GM23248 (cell line): Measurements from ENCODE around the gene AKIRIN2. TPM values are rescaled to one million over a fixed set of nuclear protein-coding genes. Genes with fewer than 3 reads are reported as not detected.
A peak's percentile ranks its signal among the peaks of the same experiment; 100 is the strongest.
"Not testable (repeated sequence)": the region's sequence is repeated elsewhere in the genome, so short reads cannot be mapped to it uniquely, and the experiment has no call there.

Experiments used
- DNase-seq: peaks from one replicate; pipeline ENCODE4 v3.0.0-alpha.2; 2015
- H2AFZ ChIP-seq: fragments of 200-600 bp; sonication (generic); 2 replicates; pipeline ENCODE4 v1.6.1; 2016; ENCODE audit warnings: antibody characterized with exemption
- H3F3A ChIP-seq: fragments of 200-600 bp; sonication (generic); 2 replicates; pipeline ENCODE4 v1.6.1; 2016; ENCODE audit warnings: mild to moderate bottlenecking, antibody characterized with exemption, mixed run types; ENCODE audit not compliant: insufficient read depth
- H3K27ac ChIP-seq: fragments of 200-600 bp; sonication (generic); 2 replicates; pipeline ENCODE4 v1.5.1; 2016; ENCODE audit warnings: mild to moderate bottlenecking
- H3K27me3 ChIP-seq: fragments of 200-600 bp; sonication (generic); replicated peaks from 2 replicates; pipeline ENCODE4 v1.6.1; 2016; ENCODE audit warnings: mild to moderate bottlenecking; ENCODE audit not compliant: insufficient read depth
- H3K36me3 ChIP-seq: fragments of 200-600 bp; sonication (generic); 2 replicates; pipeline ENCODE4 v1.6.1; 2016; ENCODE audit warnings: low read depth, mild to moderate bottlenecking
- H3K4me1 ChIP-seq: fragments of 200-600 bp; sonication (generic); 2 replicates; pipeline ENCODE4 v1.6.1; 2016; ENCODE audit warnings: mild to moderate bottlenecking; ENCODE audit not compliant: insufficient read depth
- H3K4me2 ChIP-seq: fragments of 200-600 bp; sonication (generic); one replicate; pipeline ENCODE4 v1.6.1; 2016; ENCODE audit warnings: mild to moderate bottlenecking; ENCODE audit not compliant: unreplicated experiment
- H3K4me3 ChIP-seq: fragments of 200-600 bp; sonication (generic); 2 replicates; pipeline ENCODE4 v1.5.1; 2016; ENCODE audit warnings: mild to moderate bottlenecking
- H3K79me2 ChIP-seq: fragments of 200-600 bp; sonication (generic); 2 replicates; pipeline ENCODE4 v1.6.1; 2016; ENCODE audit warnings: mild to moderate bottlenecking; ENCODE audit not compliant: insufficient read depth
- H3K9ac ChIP-seq: fragments of 200-600 bp; sonication (generic); 2 replicates; pipeline ENCODE4 v1.6.1; 2016; ENCODE audit warnings: mild to moderate bottlenecking
- H3K9me2 ChIP-seq: fragments of 200-600 bp; sonication (generic); 2 replicates; pipeline ENCODE4 v1.6.1; 2016; ENCODE audit warnings: mixed run types, mild to moderate bottlenecking, moderate library complexity; ENCODE audit not compliant: insufficient read depth
- H3K9me3 ChIP-seq: fragments of 200-600 bp; sonication (generic); one replicate; pipeline ENCODE4 v1.6.1; 2017; ENCODE audit warnings: low read depth
- H4K20me1 ChIP-seq: fragments of 200-600 bp; sonication (generic); 2 replicates; pipeline ENCODE4 v1.6.0; 2016; ENCODE audit not compliant: insufficient read depth
- EZH2 ChIP-seq: fragments of 200-600 bp; sonication (generic); IDR thresholded peaks from 2 replicates; pipeline ENCODE4 v1.6.1; 2018; ENCODE audit warnings: antibody characterized with exemption, mild to moderate bottlenecking; ENCODE audit not compliant: insufficient read depth, poor library complexity, severe bottlenecking
- EZH2phosphoT487 ChIP-seq: fragments of 200-600 bp; sonication (generic); IDR thresholded peaks from 2 replicates; pipeline ENCODE4 v1.6.1; 2018; ENCODE audit warnings: antibody characterized with exemption, moderate library complexity, mild to moderate bottlenecking, low read depth; ENCODE audit not compliant: insufficient read depth
- WGBS, 2 experiments: methylation state at CpG; one replicate each; pipeline ENCODE4 v1.1.6; 2015 to 2017; ENCODE audit warnings: low lambda C conversion rate in 2 of 2, low coverage in 1 of 2; ENCODE audit errors: missing lambda C conversion rate in 2 of 2; 5-methylcytosine and 5-hydroxymethylcytosine counted together
- in situ Hi-C: fragments of 300-500 bp; cut with MboI; formaldehyde crosslinking; loops from 2 replicates; pipeline ENCODE4 v1.15.0; 2020
- polyA plus RNA-seq: library from polyadenylated mRNA; unstranded; fragments of >200 nt; fragmentation: Nextera tagmentation; extraction: Ambion mirVana; gene quantifications from 2 replicates; pipeline ENCODE4 v1.2.1, GENCODE V29; 2016
- total RNA-seq: library from RNA; depleted of rRNA; stranded (reverse); fragments of >200 nt; shearing (Covaris generic); gene quantifications from 2 replicates; pipeline ENCODE4 v1.2.3, GENCODE V29; 2014

The AKIRIN2 gene
- total and polyA plus RNA-seq, 2 experiments from 2014 or later, result 21.4 to 60.6 TPM

DNA sequence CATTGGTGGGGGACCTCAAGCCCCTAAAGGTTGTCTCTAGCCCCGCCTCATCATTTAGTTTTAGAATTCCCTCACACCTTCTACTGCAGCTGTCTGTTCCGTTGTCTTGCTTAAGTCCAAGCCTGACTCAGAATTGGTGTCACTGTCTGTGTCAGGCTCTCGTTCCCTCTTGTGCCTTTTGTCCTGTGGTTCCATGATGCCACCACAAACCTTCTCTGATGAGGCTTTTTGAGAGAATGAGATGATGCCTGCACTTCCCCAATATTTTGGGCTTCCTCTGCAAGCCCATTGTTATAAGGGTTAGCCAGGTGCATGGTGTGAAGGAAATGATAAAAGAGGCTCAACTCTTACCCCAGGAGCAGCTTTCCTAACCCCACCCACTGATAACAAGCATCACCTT is 8.1 kb upstream of the AKIRIN2 start:
- WGBS, 2 experiments, result 70 to 76% methylated on average over 3 of the region's 3 CpGs

DNA sequence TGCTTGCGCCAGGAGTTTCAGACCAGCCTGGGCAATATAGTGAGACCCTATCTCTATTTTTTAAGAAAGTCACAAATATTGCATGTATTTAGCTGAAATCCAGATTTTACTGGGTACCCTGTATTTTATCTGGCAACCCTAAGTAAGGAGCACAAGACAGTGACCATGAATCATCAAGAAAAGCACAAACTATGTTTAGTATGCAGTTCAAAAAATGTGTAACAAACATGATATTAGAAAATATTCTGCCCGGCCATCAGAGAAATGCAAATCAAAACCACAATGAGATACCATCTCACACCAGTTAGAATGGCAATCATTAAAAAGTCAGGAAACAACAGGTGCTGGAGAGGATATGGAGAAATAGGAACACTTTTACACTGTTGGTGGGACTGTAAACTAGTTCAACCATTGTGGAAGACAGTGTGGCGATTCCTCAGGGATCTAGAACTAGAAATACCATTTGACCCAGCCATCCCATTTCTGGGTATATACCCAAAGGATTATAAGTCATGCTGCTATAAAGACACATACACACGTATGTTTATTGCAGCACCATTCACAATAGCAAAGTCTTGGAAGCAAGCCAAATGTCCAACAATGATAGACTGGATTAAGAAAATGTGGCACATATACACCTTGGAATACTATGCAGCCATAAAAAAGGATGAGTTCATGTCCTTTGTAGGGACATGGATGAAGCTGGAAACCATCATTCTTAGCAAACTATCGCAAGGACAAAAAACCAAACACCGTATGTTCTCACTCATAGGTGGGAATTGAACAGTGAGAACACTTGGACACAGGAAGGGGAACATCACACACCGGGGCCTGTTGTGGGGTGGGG is 6.8 kb upstream of the AKIRIN2 start:
- H3K27me3 ChIP-seq, H3K9ac ChIP-seq, H3K9me3 ChIP-seq, H3K27ac ChIP-seq, in situ Hi-C loops, H3K9me2 ChIP-seq, H3K36me3 ChIP-seq, DNase-seq, H4K20me1 ChIP-seq, H3K79me2 ChIP-seq, H2AFZ ChIP-seq, H3K4me2 ChIP-seq, H3K4me3 ChIP-seq: not testable (repeated sequence)
- Histone ChIP-seq H3K4me1 (peaks cover 27% of the 10 kb centered on the region), H3F3A (peaks cover 22% of the 10 kb centered on the region)
- WGBS, 2 experiments, result 81 to 89% methylated on average over 4 to 7 of the region's 7 CpGs

More for the DNA sequence above, 8.1 kb upstream of the AKIRIN2 start:
- H2AFZ ChIP-seq, result no peak overlapping the region
- peaks cover 32% of the 10 kb centered on the region for H3F3A ChIP-seq
- no peak for DNase-seq
- H3K27me3 ChIP-seq, result no peaks in the 10 kb centered on the region
- no peaks in the 10 kb centered on the region for H3K79me2 ChIP-seq
- H3K9me3 ChIP-seq, result no peaks in the 10 kb centered on the region
- no peaks in the 10 kb centered on the region for H3K36me3 ChIP-seq
- TF ChIP-seq EZH2phosphoT487 (no peak), EZH2 (no peak)
- peaks cover 34% of the 10 kb centered on the region for H3K4me1 ChIP-seq
- no peak overlapping the region for H3K4me3 ChIP-seq
- H3K27ac ChIP-seq, result no peak overlapping the region
- in situ Hi-C loops, result no loop called here
- H4K20me1 ChIP-seq, result no peaks in the 10 kb centered on the region
- H3K9me2 ChIP-seq, result no peaks in the 10 kb centered on the region
- H3K4me2 ChIP-seq, result no peak overlapping the region
- no peak overlapping the region for H3K9ac ChIP-seq

DNA sequence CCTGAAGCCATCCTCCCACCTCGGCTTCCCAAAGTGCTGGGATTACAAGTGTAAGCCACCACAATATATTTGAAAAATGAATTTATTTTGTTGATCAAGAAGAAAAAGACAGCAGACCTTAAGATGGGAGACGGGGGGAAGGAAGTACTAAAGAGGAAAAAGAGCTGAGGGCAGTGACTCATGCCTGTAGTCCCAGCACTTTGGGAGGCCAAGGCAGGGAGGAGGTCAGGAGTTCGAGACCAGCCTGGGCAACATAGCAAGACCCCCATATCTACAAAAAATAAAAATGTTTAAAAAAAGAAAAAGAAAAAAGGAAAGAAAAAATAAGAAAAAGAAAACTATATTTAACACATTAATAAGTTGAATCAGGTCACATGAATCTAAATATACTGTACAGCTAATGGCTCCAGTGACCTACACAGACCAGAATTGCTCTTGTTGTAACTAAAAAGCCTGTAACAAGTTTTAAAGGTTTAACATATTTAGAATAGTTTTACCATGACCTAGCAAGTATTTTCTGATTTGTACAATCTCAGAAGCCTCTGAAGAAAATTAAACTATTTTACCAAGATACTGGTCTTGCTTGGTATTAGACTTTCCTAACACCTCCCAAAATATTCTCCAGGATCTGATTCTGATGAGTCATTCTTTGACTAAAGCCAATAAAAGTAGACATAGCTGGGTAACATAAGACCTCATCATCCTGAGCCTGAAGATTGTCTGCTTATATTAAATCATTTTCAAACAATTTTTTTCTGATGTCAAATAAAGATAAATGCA is 4.3 kb upstream of the AKIRIN2 start:
- Histone ChIP-seq H3K36me3 (no peaks in the 10 kb centered on the region), H2AFZ (no peak overlapping the region), H3F3A (peaks cover 32% of the 10 kb centered on the region), H3K9me2 (no peaks in the 10 kb centered on the region), H3K9me3 (no peaks in the 10 kb centered on the region), H3K27ac (peak overlapping the region; percentile 53), H3K9ac (no peak overlapping the region), H3K4me2 (peak overlapping the region; percentile 30), H3K4me1 (peaks cover 33% of the 10 kb centered on the region), H3K79me2 (peaks cover 6% of the 10 kb centered on the region), H3K27me3 (no peaks in the 10 kb centered on the region), H4K20me1 (no peaks in the 10 kb centered on the region), H3K4me3 (no peak overlapping the region)
- TF ChIP-seq EZH2phosphoT487 (no peak), EZH2 (no peak)
- DNase-seq, result peak; percentile 70
- WGBS, 2 experiments, result 68 to 83% methylated on average over 3 of the region's 3 CpGs
- in situ Hi-C loops, result no loop called here

DNA sequence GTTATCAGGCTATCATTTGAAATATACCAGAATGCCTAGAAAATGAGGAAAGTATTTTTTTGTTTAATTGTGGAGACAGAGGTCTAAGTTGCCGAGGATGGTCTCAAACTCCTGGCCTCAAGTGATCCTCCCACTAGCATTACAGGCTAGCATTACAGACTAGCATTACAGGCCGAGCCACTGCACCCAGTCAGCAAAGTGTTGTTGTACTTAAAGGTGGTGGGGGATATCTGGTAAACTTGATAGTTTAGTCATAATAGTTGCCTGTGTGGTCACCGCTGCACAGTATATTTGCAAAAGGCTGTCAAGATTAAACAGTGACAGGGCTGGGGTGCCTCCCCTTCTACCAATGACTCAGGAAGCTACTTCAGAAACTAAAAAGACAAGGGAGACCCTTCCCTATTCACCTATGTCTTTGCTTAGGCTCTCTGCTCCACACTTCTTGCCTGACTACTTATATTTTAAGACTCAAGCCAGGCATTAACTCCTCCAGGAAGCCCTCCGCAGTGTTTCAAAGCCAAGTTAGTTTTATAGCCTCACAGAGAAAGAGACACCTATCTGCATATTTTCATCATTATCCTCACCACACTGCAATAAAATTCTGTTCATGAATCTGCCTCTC is 3.1 kb upstream of the AKIRIN2 start:
- Histone ChIP-seq H3K9me2 (no peaks in the 10 kb centered on the region), H3F3A (peaks cover 40% of the 10 kb centered on the region), H2AFZ (peak overlapping the region; percentile 24), H3K9ac (no peak overlapping the region), H3K36me3 (no peaks in the 10 kb centered on the region), H3K4me3 (no peak overlapping the region), H4K20me1 (peaks cover 3% of the 10 kb centered on the region; the same call in 1 of the 2 replicates), H3K27me3 (no peaks in the 10 kb centered on the region), H3K9me3 (no peaks in the 10 kb centered on the region), H3K79me2 (peaks cover 18% of the 10 kb centered on the region), H3K4me2 (no peak overlapping the region), H3K27ac (peak overlapping the region; percentile 53; the same call in 1 of the 2 replicates), H3K4me1 (peaks cover 33% of the 10 kb centered on the region)
- WGBS, 2 experiments, result 66 to 75% methylated on average over 4 of the region's 4 CpGs
- peak; percentile 49 for DNase-seq
- in situ Hi-C loops, result no loop called here
- TF ChIP-seq EZH2 (no peak), EZH2phosphoT487 (no peak)

DNA sequence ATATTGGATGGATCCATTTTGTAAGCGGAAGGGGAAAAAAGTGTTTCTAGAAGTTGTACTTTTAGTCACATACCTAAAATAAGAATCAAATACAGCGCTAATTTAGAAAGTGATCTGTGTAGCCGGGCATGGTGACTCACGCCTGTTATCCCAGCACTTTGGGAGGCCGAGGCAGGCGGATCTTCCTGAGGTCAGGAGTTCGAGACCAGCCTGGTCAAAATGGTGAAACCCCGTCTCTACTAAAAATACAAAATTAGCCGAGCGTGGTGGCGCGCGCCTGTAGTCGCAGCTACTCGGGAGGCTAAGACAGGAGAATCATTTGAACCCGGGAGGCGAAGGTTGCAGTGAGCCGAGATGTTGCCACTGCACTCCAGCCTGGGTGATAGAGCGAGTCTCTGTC is 1.0 kb upstream of the AKIRIN2 start:
- H3F3A ChIP-seq, result peaks cover 61% of the 10 kb centered on the region
- peak overlapping the region; percentile 94 for H3K4me3 ChIP-seq
- peaks cover 39% of the 10 kb centered on the region for H3K79me2 ChIP-seq
- H3K27me3 ChIP-seq, H3K9me2 ChIP-seq, H3K9me3 ChIP-seq, H3K36me3 ChIP-seq, in situ Hi-C loops: not testable (repeated sequence)
- peaks cover 40% of the 10 kb centered on the region for H3K4me1 ChIP-seq
- H3K27ac ChIP-seq, result peak overlapping the region; percentile 92
- H2AFZ ChIP-seq, result peak overlapping the region; percentile 90
- peak overlapping the region; percentile 97 for H3K9ac ChIP-seq
- H4K20me1 ChIP-seq, result peaks cover 18% of the 10 kb centered on the region
- peak; percentile 58 for DNase-seq
- peak overlapping the region; percentile 91 for H3K4me2 ChIP-seq
- WGBS, 2 experiments, result 68 to 71% methylated on average over 19 of the region's 19 CpGs
